ENCODE measurements around the gene SERINC4.

DNA sequence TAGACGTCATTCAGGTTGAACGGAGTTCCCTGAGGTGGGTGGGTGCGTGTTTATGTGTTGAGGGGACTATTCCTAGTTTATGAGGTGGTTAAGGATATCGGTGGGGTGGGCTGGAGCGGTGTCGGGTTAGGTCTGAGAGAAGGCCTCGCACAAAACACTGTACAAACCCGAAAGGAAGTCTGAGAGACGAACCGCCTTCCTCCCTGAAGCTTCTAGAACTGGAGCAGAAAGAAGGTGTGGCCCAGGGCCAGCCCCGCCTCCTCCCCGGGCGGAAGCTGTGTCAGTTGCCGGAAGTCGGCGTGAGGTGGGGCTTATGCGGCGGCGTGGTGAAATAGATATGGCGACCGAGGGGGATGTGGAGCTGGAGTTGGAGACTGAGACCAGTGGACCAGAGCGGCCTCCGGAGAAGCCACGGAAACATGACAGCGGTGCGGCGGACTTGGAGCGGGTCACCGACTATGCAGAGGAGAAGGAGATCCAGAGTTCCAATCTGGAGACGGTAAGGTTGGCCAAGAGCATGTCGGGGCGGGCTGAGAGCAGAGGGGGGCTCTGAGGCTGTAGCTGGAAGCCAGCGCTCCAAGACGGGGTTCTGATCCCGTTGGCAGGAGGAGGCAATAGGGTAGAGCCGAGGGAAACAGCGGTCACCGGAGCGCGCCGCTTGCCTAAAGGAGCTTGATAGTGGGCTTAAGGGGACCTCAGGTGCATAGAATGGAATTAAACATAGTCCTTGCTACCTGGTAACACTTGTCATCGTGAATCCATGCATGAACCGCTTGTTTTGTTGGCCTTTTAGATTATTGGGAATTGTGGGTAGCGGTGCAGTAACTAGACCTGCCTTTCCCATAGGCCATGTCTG, 494 bp upstream of the SERINC4 start, which contains the start of gene HYPK:
- TF ChIP-seq, protein P1, sequence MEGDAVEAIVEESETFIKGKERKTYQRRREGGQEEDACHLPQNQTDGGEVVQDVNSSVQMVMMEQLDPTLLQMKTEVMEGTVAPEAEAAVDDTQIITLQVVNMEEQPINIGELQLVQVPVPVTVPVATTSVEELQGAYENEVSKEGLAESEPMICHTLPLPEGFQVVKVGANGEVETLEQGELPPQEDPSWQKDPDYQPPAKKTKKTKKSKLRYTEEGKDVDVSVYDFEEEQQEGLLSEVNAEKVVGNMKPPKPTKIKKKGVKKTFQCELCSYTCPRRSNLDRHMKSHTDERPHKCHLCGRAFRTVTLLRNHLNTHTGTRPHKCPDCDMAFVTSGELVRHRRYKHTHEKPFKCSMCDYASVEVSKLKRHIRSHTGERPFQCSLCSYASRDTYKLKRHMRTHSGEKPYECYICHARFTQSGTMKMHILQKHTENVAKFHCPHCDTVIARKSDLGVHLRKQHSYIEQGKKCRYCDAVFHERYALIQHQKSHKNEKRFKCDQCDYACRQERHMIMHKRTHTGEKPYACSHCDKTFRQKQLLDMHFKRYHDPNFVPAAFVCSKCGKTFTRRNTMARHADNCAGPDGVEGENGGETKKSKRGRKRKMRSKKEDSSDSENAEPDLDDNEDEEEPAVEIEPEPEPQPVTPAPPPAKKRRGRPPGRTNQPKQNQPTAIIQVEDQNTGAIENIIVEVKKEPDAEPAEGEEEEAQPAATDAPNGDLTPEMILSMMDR (IDR thresholded peaks at IDR 0.05), result no peak
- TF ChIP-seq POLR2AphosphoS5 (IDR thresholded peaks at IDR 0.05), result peak; percentile 70 to 89 (median 86)
- peak in 1 of 4 donors; percentile 54 for TF ChIP-seq EP300 (IDR thresholded peaks at IDR 0.05)

All from sigmoid colon (tissue), 4 donors.